Stimulated activated CD8-positive, alpha-beta memory T cell treated with anti-CD3 and anti-CD28 coated beads, Interleukin-4, amount 100 ng/mL, for 24 hours (primary cell): ENCODE results near the gene PXYLP1.

Experiments
- DNase-seq: peaks from one replicate; pipeline ENCODE4 v3.0.0-alpha.2; 2020; ENCODE audit warnings: low read depth

Gene PXYLP1

GRCh38 chr3:141328286-141329166 lies 96.9 kb downstream of the PXYLP1 start:
- no peak for DNase-seq

GRCh38 chr3:141330235-141330634 lies 98.6 kb downstream of the PXYLP1 start:
- no peak for DNase-seq

DNA sequence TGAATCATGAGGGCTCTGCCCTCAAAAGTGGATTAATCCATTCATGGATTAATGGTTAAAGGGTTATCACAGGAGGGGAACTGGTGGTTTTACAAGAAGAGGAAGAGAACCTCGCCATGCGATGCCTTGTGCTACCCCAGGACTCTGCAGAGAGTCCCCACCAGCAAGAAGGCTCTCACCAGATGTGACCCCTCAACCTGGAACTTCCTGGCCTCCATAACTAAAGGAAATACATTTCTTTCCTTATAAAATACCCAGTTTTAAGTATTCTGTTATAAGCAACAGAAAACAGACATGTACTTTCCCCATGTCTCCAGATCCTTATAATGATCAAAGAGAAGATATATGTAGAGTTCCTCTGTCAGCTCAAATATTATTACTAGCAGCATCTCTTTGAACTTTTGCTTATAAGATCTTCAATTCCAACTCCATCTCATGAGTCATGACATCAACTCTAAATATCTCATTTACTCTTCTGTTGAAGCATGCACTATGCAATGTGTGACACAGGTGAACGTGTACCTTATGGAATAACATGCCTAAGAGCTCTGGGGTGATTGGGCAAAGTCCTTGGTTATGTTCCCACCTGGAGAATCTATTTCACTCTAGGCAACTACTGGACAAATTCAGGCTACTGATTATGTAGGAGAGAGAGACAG lies 99.2 kb downstream of the PXYLP1 start:
- DNase-seq = no peak

- DNase-seq = no peak
Measured at GRCh38 chr3:141331377-141332318, 100.0 kb downstream of the PXYLP1 start.

DNA sequence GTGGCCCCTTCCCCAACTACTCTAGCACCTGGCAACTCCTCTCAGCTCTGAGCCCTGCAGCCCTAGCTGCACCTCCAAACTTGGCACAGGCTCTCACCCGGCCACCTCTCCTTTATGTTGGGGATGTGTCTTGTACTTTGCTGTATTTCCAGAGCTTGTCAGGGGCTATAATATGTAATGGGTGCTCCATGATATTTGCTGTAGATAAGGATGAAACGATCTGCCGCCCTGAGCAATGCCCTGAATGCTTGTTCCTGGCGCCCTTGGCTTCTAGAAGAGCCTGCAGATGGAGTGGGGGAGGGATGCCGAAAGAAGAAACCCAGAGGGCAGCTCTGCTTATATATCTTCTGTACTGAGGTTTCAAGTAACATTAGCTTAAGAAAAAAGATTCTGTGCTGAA lies 100.8 kb downstream of the PXYLP1 start:
- no peak for DNase-seq

- no peak for DNase-seq
Measured at GRCh38 chr3:141333836-141334626, 102.4 kb downstream of the PXYLP1 start.

- DNase-seq = no peak
Measured at GRCh38 chr3:141334627-141335250, 103.1 kb downstream of the PXYLP1 start.

DNA sequence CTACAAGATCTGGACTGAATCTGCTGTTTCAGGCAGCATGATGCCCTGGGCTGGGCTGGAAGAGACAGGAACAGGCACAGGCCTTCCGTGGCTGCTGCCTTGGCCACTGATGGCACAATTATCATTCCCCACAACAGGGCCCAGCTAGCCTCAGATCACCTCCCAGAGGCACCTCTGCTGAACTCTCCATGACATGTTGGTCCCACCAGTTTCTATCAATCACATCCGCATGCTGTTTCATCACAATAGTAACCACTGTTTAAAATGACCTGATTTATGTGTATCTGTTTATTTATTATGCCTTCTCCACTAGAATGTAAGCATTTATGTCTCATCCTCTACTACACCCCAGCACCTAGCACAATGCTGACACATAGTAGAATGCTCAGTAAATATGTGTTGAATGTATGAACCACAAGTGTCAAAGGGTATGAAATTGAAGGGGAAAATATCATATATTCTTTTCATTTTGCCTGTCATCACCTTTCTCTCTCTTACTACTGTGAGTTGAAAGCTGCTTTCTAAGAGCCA lies 104.0 kb downstream of the PXYLP1 start:
- no peak for DNase-seq

DNA sequence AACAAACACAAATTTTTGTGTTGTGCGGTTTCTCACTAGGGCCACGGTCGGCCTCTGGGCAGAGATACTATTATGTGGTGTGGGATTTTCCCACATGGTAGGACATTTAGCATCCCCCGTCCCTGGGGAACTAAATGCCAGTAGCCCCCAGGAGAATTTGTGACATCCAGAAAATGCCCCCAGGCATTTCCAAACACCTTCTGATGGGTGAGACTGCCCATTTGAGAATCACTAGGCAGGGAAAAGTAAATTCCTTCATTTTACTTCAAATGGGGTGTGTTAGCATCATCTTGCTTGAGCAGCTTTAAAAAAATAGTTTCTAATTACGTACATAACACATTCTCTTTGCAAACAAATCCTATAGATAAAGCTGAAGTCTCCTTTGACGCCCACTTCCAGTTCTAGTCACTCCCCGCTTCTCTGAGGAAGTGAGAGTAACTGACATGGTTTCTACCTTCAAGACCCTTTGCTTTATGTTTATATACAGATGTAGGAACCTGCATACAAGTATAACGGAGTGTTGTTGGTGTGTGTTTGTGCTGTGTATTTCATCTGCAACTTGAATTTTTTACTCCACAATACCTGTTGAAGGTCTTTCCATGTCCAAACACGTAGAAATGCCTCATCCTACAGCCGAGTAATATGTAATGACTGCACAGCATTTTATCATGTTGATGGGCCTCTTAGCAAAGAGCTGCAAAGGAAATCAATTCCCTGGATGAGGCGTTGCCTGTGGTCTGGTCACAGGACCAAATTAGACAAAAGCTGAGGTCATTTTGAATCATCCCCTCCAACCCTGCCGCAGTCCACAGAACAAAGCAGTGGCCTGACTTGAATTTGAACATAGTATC lies 105.3 kb downstream of the PXYLP1 start:
- no peak for DNase-seq

DNA sequence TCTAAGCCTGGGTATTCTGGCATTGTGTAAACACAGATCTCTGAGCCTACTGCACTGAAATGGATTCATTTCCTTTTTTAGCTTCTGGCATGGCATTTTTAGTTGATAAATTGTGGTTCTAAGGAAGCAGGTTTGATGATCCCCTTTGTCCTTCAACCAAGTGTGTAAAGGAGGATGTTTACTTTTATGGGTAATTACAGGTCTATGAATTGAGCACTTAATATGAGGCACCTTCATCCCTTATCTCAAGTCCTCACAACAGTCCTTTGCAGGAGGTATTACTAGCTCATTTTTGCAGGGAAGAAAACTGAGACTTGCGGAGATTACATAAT lies 105.9 kb downstream of the PXYLP1 start:
- DNase-seq = no peak

GRCh38 chr3:141337991-141338390 lies 106.4 kb downstream of the PXYLP1 start:
- no peak for DNase-seq

DNA sequence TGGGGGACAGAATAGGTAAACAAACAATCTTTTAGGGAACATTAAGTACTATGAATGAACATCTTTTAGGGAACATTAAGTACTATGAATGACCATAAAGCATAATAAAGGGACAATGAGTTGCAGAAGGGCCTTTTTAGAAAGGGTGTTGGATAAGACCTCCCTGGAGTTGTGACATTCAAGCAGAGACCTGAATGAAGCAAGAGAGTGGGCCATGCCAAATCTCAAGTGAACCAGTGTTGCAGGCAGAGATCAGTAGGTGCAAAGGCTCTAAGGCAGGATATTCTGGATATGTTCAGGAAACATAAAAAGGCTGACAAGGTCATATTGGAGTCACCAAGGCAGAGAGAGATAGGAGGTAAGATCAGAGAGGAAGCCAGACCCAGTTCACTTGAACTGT lies 107.3 kb downstream of the PXYLP1 start:
- no peak for DNase-seq

DNA sequence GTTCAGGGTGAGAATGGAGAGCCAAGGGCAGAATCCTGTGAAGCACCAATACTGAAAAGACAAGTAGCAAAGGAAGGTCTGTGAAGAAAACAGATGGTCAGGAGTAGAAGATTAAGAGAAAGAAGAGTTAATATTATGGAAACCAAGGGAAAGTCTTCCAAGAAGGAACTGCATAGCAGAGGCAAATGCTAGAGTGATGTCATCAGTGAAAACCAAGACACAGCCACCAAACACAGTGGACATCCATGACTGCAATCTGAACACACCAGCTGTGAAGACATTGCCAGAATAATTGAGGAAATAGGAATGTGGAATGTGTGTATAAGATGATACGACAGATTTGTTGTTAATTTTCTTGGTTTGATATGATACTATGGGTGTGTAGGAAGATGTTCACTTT lies 109.9 kb downstream of the PXYLP1 start:
- no peak for DNase-seq

DNA sequence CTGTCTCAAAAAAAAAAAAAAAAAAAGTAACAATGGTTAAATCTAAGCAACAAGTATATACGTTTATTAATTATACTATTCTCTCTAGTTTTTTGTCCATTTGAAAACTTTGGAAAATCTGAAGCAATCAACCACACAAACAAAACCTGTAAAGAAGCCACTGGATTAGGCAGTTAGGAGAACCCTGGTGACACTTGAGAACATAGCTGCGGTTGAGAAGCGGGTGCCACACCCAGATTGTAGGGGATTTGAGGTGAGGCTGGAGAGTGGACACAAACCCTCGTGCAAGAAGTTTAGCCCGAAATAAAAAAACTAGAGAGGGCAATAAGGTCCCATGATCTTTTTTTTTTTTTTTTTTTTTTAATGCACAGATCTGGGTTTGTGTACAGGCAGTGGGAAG lies 110.8 kb downstream of the PXYLP1 start:
- DNase-seq = no peak

DNA sequence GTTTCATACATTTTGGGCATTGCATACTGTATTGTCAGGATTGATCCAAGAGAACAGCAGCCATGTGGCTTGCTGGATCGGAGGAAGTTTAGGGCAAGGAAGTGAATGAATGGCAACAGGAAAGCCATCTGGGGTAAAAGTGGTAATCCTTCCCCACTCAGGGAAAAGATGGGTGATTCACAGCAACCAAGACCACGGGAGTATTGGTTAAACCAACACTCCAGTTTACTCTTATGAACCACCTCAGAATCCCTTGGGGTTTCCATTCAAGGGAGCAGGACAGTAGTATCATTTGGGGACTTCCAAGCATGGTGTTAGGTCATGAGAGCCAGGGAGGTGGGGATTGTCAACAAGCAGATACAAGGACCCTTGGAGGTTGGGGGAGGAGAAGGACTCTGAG lies 111.5 kb downstream of the PXYLP1 start:
- DNase-seq = no peak

DNA sequence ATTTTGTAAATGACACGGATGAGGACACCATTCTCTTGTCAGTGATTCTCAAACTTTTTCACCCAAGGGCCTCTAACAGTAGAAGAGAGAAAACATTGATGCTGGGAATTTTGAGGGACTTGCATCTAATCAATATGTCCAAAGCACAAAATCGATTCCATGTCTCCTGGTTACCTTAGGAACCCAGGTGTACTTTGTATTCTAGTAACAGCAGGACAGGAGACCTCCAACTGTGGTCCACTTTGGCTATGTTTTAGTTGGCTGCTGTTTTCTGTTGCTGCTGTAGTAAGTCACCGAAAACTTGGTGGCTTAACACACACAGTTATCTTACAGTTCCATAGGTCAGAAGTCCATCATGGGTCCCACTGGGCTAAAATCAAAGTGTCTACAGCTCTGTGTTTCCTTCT lies 112.2 kb downstream of the PXYLP1 start:
- no peak for DNase-seq
